ENCODE data around the gene ELMOD2. TPM values are rescaled to one million over a fixed set of nuclear protein-coding genes. Genes with fewer than 3 reads are reported as not detected.
"Not testable (repeated sequence)": the region's sequence is repeated elsewhere in the genome, so short reads cannot be mapped to it uniquely, and the experiment has no call there.

Gene ELMOD2, protein sequence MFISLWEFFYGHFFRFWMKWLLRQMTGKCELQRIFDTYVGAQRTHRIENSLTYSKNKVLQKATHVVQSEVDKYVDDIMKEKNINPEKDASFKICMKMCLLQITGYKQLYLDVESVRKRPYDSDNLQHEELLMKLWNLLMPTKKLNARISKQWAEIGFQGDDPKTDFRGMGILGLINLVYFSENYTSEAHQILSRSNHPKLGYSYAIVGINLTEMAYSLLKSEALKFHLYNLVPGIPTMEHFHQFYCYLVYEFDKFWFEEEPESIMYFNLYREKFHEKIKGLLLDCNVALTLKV
- total RNA-seq: 10 to 100 TPM; 13.1 to 18.6 TPM

DNA sequence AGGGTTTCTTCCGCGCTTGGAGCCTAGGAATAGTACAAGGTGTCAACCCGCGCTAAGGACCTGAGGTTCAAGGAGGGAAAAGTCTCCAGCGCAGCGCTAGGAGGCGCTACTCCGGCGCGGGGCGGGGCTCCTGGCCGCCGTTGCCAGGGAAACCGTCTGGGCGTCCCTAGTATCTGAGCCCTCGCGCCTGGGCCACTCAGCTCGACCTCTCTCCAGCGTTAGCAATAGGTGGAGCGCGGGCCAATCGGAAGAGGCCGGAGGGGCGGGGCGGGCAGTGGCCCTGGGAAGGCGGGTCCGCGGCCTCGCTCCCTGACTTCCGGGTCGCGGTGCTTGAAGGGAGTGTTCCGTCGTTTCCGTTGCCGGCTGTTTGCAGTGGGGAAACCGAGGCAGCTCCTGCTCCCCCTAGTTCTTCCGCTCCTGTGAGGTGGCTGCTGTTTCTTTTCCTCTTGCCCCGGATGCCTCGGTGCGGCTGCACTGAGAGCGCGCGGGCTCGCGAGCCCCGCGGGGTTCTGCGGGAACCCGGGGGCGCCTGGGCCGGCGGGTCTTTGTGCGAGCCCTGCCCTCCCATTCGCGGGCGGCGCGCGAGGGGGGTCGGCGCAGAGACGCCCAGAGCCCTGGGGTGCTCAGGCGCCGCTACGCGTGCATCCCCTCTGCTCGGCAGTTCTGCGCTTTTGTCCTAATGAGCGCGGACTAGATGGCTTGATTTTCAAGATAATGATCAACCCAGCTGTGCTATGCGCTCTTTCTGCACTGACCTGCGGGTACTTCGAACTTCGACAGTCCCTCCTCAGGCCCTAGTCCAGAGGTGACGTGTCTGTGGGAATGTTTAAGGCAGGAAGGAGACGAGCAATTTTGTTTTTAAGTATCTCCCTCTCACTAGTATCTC lies at the start of gene ELMOD2:
Gene ELMOD2 (plus strand): TSS at position 312 of the 886 bp plus-strand sequence. CDS start 1,261 bp downstream, outside the sequence.
- Mint-ChIP-seq H3K4me1 (ENCODE audit: low read depth in 2 of 2) (peaks cover 8 to 21% of the 10 kb centered on the region in 2 donors), H3K36me3 (no peaks in the 10 kb centered on the region), H3K4me3 (peak within 1 kb of the TSS; percentile 85), H3K27me3 (peaks cover 0 to 6% of the 10 kb centered on the region in 2 donors), H3K9me3 (no peaks in the 10 kb centered on the region), H3K27ac (peak within 1 kb of the TSS; percentile 62 to 87)
- peak; percentile 99 for DNase-seq (ENCODE audit: low spot score)
- ATAC-seq: peak; percentile 100

DNA sequence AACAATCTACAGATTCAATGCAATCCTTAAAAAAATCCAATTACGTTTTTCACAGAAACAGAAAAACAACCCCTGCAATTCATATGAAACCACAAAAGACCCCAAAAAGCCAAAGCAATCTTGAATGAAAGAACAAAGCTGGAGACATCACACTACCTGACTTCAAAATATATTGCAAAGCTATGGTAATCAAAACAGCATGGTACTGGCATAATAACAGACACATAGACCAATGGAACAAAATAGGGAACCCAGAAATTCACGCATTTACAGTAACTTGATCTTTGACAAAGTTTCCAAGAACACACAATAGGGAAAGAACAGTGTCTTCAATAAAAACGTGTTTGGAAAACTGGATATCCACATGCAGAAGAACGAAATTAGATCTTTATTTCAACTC lies 40.5 kb upstream of the ELMOD2 start:
- DNase-seq (ENCODE audit: low spot score) (no peak), ATAC-seq (no peak)
- H3K4me3 Mint-ChIP-seq: no peak overlapping the region
- H3K27me3 Mint-ChIP-seq: peaks cover 21 to 26% of the 10 kb centered on the region in 2 donors
- peaks cover 9% of the 10 kb centered on the region for H3K36me3 Mint-ChIP-seq
- no peak overlapping the region for H3K27ac Mint-ChIP-seq
- H3K9me3 Mint-ChIP-seq: peaks cover 6% of the 10 kb centered on the region
- no peaks in the 10 kb centered on the region for H3K4me1 Mint-ChIP-seq (ENCODE audit: low read depth in 2 of 2)

DNA sequence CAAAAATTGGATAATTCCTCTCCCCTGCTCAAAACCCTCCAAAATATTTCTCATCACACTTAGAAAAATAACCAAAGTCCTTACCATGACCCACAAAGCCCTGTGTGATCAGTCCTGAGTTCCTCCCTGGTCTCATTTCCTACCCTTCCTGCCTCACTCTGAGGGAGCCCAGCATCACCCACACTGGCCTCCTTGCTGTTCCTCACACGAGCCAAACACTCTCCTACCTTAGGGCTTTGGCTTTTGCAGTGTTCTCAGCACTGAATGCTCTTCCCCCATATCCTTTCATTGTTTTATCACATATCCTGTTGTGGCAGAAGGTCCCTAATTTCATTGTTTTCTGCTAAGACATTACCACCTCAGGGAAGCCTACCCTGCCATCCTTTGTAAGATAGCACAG lies 38.0 kb upstream of the ELMOD2 start:
- no peaks in the 10 kb centered on the region for H3K4me1 Mint-ChIP-seq (ENCODE audit: low read depth in 2 of 2)
- ATAC-seq: no peak
- H3K36me3 Mint-ChIP-seq: peaks cover 9% of the 10 kb centered on the region
- peaks cover 6% of the 10 kb centered on the region for H3K9me3 Mint-ChIP-seq
- no peak overlapping the region for H3K27ac Mint-ChIP-seq
- no peak for DNase-seq (ENCODE audit: low spot score)
- peaks cover 19 to 36% of the 10 kb centered on the region in 2 donors for H3K27me3 Mint-ChIP-seq
- H3K4me3 Mint-ChIP-seq: no peak overlapping the region

DNA sequence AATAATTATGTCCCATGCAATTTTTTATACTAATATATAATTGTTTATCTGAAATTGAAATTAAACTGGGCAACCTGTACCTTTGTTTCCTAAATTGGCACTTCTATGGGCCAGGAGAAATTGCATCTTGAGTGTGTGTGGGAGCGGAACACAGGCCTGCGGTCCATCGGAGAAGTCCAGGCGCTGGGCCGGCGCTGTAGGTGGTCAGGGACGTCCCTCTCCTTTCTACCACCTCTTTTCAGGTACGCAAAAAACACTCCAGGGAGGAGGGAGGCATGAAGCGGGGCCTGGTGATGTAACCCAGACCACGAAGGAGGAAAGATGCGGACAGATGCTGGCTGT lies 26.6 kb upstream of the ELMOD2 start:
- Mint-ChIP-seq H3K9me3 (peaks cover 4% of the 10 kb centered on the region), H3K27me3 (peaks cover 39 to 60% of the 10 kb centered on the region in 2 donors), H3K27ac (no peak overlapping the region), H3K4me3 (peak overlapping the region; percentile 36), H3K36me3 (no peaks in the 10 kb centered on the region), H3K4me1 (ENCODE audit: low read depth in 2 of 2) (peaks cover 0 to 7% of the 10 kb centered on the region in 2 donors)
- DNase-seq (ENCODE audit: low spot score) (no peak), ATAC-seq (no peak)

DNA sequence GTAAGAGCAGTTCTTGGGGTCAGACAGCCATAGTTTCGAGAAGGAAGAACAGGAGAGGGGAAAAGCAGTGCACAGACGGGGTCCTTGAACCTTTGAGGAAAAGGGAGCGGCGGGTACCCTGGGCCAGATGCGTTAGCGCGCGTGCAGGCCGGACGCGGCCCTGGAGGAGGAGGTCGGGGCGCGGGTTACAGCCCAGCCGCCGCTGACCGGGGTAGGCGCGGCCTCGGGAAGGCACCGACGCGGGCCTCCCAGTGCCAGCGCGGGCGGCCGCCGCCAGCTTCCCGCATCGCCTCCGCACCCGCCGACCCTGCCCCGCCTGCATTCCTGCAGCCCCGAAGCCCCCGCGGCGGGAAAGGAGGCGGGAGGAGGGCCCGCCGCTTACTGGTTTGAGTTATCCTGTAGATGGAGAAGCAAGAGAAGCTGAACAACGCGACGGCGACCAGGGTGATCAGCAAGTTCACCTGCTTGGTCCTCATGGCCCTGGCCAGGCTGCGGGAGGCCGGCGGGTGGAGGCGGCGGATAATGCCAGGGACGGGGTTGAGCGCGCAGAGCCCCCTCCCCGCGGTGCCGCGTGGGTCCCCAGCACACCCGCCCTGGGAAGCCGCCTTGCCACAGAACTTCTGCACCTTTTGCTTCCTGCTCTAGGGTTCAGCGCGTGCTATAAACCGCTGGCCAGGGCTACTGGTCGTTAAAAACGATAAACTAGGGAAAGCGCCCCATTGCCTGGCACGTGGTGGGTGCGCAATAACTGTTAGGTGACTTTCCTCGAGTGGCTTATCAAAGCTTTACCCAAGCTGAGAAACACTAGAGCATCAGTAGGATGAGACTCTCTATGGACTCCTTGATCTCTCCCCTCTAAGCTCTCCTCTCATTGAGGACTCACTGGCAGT lies 26.0 kb upstream of the ELMOD2 start, which contains the start of gene MGAT4D:
Gene MGAT4D (minus strand): TSS at position 547 of the 890 bp plus-strand sequence. CDS start 71 bp downstream, at position 476.
- H3K4me1 Mint-ChIP-seq (ENCODE audit: low read depth in 2 of 2): peaks cover 0 to 7% of the 10 kb centered on the region in 2 donors
- peaks cover 42 to 67% of the 10 kb centered on the region in 2 donors for H3K27me3 Mint-ChIP-seq
- DNase-seq (ENCODE audit: low spot score) (no peak), ATAC-seq (peak; percentile 31 to 62)
- peaks cover 4% of the 10 kb centered on the region for H3K9me3 Mint-ChIP-seq
- no peak within 1 kb of the TSS for H3K27ac Mint-ChIP-seq
- H3K36me3 Mint-ChIP-seq: no peaks in the 10 kb centered on the region
- H3K4me3 Mint-ChIP-seq: peak within 1 kb of the TSS; percentile 36

DNA sequence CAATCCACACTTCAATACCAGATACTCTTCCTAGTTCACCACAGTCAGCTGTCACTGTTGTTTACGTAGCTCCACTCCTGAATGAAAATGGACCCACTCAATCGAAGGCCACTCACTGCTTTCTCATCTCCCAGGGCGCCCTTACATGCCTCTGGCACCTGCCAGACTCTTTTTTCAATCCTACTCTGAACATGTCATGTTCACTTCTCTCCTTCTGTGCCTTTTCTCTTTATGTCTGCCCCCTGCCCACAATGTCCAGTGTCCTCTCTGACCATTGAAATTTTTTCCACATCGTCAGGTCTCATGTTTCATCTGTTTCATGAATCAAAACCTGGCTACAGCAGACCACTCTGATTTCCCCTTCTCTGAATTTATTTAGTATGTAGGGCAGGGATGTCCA lies 24.6 kb upstream of the ELMOD2 start:
- Mint-ChIP-seq H3K27ac (no peak overlapping the region), H3K36me3 (no peaks in the 10 kb centered on the region), H3K27me3 (peaks cover 46 to 76% of the 10 kb centered on the region in 2 donors), H3K4me3 (no peak overlapping the region), H3K9me3 (peaks cover 4% of the 10 kb centered on the region), H3K4me1 (ENCODE audit: low read depth in 2 of 2) (peaks cover 0 to 7% of the 10 kb centered on the region in 2 donors)
- DNase-seq (ENCODE audit: low spot score): no peak
- no peak for ATAC-seq

DNA sequence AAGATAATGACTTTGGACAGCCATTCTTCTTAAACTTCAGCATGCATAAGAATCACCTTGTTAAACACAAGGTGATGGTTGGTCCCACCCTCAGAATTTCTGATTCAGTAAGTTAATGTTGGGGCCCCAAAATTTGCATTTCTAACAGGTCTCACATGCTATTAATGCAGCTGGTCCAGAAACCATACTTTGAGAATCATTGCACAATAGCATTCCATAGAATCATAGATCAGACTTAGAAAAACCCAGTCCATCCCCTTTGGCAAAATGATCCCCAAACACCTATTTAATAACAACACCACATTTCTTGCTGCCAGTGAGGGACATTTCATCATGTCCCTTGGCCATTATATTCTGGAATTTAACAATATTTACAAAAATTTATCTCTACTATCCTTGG lies 19.7 kb upstream of the ELMOD2 start:
- no peak overlapping the region for H3K27ac Mint-ChIP-seq
- DNase-seq (ENCODE audit: low spot score): no peak

DNA sequence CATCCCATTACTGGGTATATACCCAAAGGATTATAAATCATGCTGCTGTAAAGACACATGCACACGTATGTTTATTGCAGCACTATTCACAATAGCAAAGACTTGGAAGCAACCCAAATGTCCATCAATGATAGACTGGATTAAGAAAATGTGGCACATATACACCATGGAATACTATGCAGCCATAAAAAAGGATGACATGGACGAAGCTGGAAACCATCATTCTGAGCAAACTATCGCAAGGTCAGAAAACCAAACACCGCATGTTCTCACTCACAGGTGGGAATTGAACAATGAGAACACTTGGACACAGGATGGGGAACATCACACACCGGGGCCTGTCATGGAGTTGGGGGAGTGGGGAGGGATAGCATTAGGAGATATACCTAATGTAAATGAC lies 10.2 kb upstream of the ELMOD2 start:
- not testable (repeated sequence) for H3K36me3 Mint-ChIP-seq; H3K4me1 Mint-ChIP-seq (ENCODE audit: low read depth in 2 of 2); H3K9me3 Mint-ChIP-seq; DNase-seq (ENCODE audit: low spot score); H3K27ac Mint-ChIP-seq; H3K4me3 Mint-ChIP-seq; ATAC-seq
- peaks cover 39 to 48% of the 10 kb centered on the region in 2 donors for H3K27me3 Mint-ChIP-seq

More for the DNA sequence above, 19.7 kb upstream of the ELMOD2 start:
- no peak overlapping the region for H3K4me3 Mint-ChIP-seq
- peaks cover 0 to 3% of the 10 kb centered on the region in 2 donors for H3K4me1 Mint-ChIP-seq (ENCODE audit: low read depth in 2 of 2)
- no peak for ATAC-seq
- peaks cover 4% of the 10 kb centered on the region for H3K9me3 Mint-ChIP-seq
- H3K36me3 Mint-ChIP-seq: peaks cover 4% of the 10 kb centered on the region
- H3K27me3 Mint-ChIP-seq: peaks cover 36 to 62% of the 10 kb centered on the region in 2 donors

DNA sequence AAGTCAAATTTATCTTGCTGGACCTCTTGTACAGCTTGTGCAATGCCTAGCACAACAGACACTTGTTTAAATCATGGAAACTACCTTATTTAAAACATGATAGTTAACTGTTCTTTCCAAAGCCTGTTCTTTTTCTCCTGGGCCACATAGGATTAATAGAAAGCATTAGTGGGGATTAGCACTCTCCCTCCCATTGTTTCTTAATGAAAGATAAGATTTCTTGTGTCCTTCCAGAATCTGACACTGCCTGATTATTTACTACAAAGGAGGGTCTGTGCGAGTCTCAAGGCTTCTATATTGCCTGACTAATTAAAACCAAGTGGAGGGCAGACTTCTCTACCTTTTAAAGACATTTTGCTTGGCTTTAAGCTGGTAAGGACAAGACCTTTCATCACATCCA lies 8.5 kb upstream of the ELMOD2 start:
- ATAC-seq (no peak), DNase-seq (ENCODE audit: low spot score) (no peak)
- Mint-ChIP-seq H3K9me3 (no peaks in the 10 kb centered on the region), H3K36me3 (no peaks in the 10 kb centered on the region), H3K27me3 (peaks cover 31 to 32% of the 10 kb centered on the region in 2 donors), H3K4me1 (ENCODE audit: low read depth in 2 of 2) (no peaks in the 10 kb centered on the region), H3K4me3 (no peak overlapping the region), H3K27ac (no peak overlapping the region)

DNA sequence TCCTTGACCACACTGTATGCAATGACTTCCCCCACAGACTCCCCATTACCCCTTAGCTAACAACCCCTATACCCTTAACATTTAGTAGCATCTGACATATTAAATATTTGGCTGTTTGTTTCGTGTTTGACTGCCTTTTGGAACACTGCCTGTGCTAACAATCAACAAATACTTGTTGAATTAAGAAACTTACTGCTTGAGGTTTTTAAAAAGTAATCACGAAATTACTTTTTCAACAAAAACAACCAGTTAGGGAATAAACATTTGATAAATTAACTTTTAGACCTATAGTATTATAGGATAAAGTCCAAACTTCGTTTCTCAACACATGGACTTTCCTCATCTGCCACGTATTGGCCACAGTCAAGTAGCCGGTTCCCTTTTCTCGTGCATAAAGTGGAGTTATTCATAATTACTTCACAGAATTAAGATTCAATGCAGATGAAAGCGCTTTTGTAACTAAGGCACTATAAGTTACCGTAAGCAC lies 555 bp upstream of the ELMOD2 start:
- Mint-ChIP-seq H3K4me1 (ENCODE audit: low read depth in 2 of 2) (peaks cover 8 to 21% of the 10 kb centered on the region in 2 donors), H3K27me3 (peaks cover 0 to 6% of the 10 kb centered on the region in 2 donors), H3K27ac (peak overlapping the region; percentile 62 to 87), H3K9me3 (no peaks in the 10 kb centered on the region), H3K36me3 (no peaks in the 10 kb centered on the region), H3K4me3 (peak overlapping the region; percentile 85)
- DNase-seq (ENCODE audit: low spot score) (no peak), ATAC-seq (peak in 1 of 2 donors; percentile 0)

DNA sequence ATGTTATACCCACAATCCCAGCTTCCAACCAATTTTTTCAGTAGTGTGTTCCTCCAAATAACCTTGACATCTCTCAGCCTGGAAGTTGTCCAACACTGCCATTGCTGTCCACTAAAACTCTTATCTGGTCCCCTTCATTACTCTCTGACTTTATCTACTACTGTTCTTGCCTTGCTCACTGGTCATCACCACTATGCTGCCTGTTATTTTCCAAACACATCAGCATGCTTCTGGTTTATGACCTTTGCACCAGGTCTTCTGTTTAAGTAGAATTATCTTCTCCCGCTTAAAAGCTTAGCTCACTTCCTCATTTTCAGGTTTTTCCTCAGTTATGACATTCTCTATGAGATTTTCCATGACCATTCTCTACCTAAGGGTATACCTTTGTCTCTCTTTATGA lies 5.5 kb downstream of the ELMOD2 start:
- no peaks in the 10 kb centered on the region for H3K36me3 Mint-ChIP-seq

DNA sequence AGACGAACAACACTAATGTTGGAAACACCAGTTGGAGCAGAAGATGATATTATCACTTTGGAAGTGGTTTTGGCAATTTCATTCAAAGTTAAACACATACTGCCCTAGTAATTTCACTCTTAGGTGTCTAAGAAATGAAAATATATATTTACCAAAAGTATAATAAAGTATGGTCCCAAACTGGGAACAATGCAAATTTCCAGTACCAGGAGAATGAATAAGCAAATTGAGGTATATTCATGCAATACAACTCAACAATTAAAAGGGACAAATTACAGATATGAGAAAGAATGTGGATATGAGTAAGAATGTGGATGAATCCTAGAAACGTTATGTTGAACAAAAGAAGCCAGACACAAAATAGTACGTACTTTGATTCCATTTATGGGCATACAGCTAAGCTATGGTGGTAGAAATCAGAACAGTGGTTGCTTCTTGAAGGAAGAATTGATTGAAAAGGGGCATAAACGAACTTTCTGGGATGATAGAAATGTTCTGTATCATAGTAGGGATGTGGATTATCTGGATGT lies 10.0 kb downstream of the ELMOD2 start:
- ATAC-seq: no peak
- peaks cover 0 to 5% of the 10 kb centered on the region in 2 donors for H3K4me1 Mint-ChIP-seq (ENCODE audit: low read depth in 2 of 2)
- no peaks in the 10 kb centered on the region for H3K9me3 Mint-ChIP-seq
- H3K27ac Mint-ChIP-seq: no peak overlapping the region
- H3K27me3 Mint-ChIP-seq: no peaks in the 10 kb centered on the region
- DNase-seq (ENCODE audit: low spot score): no peak
- no peaks in the 10 kb centered on the region for H3K36me3 Mint-ChIP-seq
- H3K4me3 Mint-ChIP-seq: no peak overlapping the region

More for the DNA sequence above, 5.5 kb downstream of the ELMOD2 start:
- no peak overlapping the region for H3K4me3 Mint-ChIP-seq
- no peaks in the 10 kb centered on the region for H3K27me3 Mint-ChIP-seq
- peaks cover 4 to 12% of the 10 kb centered on the region in 2 donors for H3K4me1 Mint-ChIP-seq (ENCODE audit: low read depth in 2 of 2)
- no peak overlapping the region for H3K27ac Mint-ChIP-seq
- no peaks in the 10 kb centered on the region for H3K9me3 Mint-ChIP-seq
- DNase-seq (ENCODE audit: low spot score): no peak
- no peak for ATAC-seq

Measured in natural killer cell treated with Interleukin-12 subunit alpha and Interleukin-12 subunit beta and Interleukin-15 and Interleukin-18, amount 100 ng/mL, for 72 hours (primary cell).